Inferior parietal cortex (tissue), 1 donor: ENCODE results near the gene COL5A3.
"Not testable (repeated sequence)": the region's sequence is repeated elsewhere in the genome, so short reads cannot be mapped to it uniquely, and the experiment has no call there.

Source experiments
- DNase-seq: peaks from one replicate; pipeline ENCODE4 v3.0.0-alpha.2; 2016; ENCODE audit errors: extremely low spot score

COL5A3 gene

DNA sequence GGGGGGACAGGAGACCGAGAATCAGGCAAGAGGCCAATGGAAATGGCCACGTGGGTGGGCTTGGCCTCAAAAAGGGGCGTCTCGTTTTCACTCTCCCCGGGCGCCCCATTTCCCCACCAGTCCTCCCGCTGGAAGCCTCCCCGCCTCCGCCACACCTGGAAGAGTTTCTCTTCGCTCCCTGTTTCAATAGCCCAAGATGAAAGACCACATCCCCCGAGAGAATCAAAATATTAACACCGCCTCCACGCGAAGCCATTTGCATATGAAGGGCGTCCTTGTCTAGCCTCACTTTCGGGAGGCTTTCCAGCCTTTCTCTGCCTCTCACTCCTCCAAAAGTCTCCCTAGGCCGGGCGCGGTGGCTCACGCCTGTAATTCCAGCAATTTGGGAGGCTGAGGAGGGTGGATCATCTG, 73.3 kb downstream of the COL5A3 start:
- no peak for DNase-seq

DNA sequence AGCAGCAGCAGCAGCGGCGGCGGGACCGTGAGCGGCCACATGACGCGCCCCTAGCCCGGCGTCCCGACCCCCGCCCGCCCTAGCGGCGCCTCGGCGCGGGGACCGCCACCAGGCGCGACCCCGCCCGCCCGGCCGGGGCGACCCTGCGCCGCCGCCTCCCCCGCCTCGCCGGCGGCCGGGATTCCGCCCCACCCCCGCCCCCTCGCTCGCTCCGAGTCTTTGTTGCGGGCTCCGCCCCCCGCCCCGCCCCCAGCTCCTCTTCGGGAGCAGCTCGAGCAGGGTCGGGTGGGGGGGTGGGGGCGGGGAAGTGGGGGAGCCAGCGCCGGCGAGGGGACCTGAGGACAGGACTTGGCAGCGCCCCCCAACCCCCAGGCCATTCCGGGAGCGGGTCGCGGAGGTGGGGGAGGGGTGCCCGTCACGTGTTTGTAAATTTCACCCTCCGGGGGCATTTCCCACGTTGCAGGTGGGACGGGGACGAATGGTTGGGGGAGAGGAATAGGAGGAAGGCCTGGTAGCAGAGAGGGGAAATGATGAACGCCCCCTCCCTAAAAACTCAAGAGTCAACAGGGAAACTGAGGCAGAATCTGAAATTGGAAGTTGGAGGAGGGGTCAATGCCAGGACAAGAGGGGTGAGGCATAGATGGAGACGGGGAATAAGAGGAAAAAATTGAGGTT, 73.8 kb downstream of the COL5A3 start, which contains the start of gene OLFM2:
OLFM2 (minus strand) TSS at position 190 of the 675 bp plus-strand sequence; CDS start at position 41, 149 bp downstream.
- no peak for DNase-seq

DNA sequence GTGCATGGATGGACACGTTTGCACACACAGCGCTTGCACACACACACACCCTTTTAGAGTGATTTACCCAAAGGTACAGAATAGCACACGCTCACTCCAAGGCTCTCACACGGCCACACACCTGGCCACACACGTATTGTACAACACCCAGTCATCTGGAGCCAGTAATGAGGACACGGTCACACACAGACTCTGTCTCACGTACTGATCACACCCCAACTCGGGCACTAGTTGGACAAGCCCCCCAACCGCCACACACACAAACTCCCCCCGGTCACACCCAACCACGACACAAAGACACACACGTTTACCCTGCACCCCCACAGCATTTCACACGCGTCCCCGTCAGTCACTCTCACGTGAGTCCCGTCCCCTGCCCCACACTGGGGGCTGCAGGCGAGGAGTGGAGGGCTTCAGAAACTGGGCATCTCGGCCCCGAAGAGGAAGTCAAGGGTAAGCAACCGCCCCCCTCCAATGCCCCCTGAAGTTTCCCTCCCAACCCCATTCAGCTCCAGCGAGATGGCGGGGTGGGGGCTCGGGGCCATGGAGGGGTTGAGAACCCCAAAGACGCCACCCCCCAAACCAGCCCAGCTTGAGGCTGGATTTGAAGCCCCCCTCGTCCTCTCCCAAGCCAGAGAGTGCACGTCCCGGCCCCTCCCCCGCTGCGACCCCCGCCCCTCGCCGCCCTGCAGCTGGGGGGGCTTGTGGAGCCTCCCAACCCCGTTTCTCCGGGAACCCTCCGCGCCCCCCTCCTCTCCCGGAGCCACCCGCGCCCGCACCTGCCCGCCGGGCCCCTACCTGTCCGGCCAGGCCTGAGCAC, 74.6 kb downstream of the COL5A3 start:
- no peak for DNase-seq

DNA sequence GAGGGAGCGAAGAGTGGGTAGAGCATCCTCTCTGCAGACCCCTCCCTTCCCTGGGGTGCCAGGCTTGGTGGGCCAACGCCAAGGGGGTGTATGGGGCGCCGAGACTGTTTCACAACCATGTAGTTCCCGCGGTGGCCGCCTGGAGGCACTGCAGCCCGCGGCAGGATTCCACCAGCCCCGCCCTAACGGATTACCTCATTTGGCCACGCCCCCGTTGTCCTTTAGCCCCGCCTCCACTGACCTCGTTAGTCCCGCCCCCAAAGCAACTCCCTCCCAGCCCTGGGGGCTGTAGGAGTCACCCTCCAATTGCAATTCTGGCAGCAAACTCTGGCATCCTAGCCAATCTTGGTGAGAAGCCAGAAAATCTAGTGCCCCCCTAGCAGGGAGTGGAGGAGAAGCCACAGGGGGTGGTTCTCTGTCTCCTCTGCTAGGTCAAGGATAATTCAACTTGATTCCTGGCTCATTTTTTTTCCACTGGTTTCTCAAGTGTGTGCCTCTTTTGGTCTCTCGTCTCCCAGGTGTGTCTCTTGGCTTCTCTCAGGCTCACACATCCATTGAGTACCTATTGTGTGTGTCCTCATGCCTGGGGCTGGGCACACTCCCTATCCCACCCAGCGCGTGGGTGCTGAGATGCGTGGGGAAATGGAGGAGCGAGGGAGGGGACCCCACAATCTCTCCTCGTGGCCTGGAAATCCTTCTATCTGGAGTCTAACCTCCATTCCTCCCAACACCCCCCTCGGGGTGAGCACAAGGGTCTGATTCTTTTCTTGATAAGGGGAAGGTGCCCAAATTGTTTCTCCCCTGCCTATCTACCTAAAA, 76.0 kb downstream of the COL5A3 start:
- peak; percentile 40 for DNase-seq

DNA sequence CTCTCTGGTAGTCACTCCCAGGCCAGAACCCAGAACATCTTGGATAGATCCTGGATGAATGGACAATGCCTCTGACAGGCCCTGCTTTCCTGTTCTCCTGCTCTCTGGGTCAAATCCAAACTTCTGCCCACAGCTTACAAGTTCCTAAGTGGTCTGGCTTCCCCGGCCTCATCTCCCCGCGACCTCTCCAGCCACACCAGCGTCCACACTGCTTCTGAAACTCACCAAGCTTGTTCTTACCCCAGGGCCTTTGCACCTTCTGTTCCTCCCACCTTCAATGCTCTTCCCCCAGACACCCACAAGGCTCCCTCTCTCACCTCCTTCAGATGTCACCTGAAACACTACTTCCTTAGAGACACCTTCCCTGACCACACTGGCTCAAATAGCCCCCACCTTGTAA, 77.5 kb downstream of the COL5A3 start:
- DNase-seq = no peak

DNA sequence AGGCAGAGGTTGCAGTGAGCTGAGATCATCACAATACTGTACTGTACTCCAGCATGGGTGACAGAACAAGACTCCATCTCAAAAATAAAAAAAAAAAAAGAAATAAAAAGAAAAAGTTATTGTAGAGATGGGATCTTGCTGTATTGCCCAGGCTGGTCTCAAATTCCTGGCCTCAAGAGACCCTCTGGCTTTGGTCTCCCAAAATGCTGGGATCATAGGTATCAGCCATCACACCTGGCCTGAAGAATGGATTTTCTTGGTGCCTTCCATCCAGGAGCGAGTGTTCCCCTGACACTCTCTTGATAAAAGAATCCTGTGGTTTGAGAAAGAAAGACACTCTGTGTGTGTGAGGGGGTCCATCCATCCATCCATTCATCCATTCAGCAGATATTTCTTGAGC, 78.7 kb downstream of the COL5A3 start:
- no peak for DNase-seq

DNA sequence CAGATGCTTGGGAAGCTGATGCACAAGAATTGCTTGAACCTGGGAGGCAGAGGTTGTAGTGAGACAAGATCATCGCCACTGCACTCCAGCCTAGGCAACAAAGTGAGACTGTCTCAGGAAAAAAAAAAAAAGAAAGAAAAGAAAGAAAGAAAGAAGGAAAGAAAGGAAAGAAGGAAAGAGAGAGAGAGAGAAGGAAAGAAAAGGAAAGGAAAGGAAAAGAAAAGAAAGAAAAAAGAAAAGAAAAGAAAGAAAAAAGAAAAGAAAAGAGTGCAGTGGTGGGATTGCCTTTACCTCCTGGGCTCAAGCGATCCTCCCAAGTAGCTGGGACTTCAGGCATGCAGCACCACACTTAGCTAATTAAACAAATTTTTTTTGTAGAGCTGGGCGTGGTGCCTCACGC, 86.9 kb downstream of the COL5A3 start:
- DNase-seq = no peak

DNA sequence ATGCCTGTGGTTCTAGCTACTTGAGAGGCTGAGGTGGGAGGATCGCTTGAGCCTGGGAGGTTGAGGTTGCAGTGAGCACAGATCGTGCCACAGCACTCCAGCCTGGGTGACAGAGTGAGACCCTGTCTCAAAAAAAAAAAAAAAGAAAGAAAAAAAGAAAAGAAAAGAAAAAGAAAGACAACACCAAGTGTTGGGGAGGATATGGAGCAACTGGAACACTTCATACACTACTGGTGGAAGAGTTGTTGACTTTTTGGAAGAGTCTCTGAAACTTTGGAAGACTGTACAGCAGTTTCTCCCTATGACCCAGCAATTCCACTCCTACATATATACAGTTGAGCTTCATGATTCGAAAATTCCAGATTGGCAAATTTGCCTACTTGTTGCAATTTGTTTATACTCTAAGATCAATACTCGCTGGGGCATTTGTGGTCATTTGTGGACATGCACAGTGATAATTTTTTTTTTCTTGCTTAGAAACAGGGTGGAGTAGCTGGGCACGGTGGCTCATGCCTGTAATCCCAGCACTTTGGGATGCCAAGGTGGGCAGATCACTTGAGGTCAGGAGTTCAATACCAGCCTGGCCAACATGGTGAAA, 87.4 kb downstream of the COL5A3 start:
- DNase-seq = not testable (repeated sequence)

DNA sequence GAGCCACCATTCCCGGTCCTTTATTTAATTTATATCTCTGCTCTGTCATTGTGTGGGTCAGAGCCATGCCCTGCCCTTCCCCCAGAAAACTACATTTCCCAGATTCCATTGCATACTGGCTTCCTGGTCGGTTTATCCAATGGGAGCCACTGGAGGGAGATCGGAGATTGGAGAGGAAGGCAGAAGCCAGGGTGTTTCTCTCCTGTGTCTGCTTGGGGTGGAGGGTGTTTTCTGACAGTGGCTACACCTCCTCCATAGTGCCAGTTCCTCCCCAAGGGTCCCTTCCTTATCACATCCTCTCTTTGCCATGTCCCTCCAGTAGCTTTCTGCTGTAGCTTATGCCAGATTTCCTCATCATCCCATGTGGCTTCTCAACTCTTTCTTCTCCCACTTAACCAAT, 93.0 kb downstream of the COL5A3 start:
- peak; percentile 57 for DNase-seq

DNA sequence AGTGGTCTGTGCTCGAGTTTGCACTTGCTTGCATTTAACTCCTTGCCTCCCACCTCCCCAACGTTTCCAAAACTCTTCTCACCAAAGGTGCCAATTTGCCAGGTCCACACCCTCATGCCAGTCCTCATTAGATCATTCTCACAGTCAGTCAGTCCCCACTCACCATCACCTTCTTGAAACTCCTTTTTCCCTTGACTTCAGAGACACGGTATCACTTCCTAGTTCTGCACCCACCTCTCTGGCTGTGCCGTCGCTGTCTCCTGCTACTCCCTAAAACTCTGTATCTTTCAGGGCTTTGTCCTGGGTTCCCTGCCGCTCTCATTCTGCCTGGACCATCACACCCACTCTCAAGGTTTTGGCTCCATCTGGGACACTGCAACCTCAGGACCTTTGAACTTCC, 93.6 kb downstream of the COL5A3 start:
- no peak for DNase-seq

DNA sequence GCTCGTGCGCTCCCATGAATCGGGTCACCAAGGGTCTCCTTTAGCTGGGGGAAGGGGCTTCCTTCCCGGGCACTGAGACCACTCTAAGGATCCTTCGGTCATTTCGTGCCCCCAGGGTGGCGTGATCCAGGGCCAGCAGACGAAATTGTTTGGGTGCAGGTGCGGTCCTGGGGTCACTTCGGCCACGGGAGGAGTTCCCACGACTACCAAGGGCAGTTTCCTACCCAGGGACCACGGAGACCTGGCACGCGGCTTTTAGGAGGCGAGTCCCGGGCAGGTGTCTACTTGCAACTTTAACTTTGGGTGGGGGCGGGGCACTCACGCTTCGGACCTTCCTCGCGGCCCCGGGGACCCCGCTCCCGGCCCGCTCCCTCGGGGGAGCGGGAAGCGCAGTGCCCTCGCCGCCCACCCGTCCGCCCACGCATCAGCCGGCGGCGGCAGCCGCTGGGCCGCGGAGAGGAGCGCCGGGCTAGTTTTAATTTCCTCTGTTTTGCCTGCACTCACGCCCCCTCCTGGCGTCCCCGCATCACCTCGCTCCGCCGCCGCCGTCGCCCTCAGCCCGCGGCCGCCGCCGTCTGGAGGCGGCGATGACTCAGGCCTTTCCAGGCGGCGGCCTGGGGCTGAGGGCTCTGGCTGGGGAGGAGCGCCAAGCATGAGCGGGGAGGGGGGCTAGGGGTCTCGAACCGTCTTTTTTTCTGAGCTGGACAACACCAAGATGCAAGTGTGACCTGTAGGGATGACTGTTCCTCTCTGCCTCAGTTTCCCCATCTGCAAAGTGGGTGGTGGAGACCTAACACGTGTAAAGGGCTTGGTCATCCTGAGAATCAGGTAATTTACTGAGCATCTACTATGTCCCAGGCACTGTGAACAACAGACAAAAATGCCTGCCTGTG, 95.7 kb downstream of the COL5A3 start:
- DNase-seq = peak; percentile 45

DNA sequence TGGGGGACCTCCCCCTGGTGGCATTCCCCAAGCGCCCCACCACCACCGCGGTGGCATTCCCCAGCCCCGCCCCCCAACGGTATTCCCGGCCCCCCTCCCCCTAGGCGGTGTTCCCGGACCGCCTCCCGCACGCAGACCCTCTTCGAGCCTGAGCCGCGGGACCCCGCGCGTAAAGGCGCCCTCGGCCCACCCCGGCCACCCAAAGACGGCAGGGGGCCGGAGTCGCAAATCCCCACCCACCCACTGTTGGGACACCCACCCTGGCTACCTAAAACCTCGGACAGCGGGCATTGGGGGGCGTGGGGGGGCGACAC, 96.3 kb downstream of the COL5A3 start:
- DNase-seq = no peak

DNA sequence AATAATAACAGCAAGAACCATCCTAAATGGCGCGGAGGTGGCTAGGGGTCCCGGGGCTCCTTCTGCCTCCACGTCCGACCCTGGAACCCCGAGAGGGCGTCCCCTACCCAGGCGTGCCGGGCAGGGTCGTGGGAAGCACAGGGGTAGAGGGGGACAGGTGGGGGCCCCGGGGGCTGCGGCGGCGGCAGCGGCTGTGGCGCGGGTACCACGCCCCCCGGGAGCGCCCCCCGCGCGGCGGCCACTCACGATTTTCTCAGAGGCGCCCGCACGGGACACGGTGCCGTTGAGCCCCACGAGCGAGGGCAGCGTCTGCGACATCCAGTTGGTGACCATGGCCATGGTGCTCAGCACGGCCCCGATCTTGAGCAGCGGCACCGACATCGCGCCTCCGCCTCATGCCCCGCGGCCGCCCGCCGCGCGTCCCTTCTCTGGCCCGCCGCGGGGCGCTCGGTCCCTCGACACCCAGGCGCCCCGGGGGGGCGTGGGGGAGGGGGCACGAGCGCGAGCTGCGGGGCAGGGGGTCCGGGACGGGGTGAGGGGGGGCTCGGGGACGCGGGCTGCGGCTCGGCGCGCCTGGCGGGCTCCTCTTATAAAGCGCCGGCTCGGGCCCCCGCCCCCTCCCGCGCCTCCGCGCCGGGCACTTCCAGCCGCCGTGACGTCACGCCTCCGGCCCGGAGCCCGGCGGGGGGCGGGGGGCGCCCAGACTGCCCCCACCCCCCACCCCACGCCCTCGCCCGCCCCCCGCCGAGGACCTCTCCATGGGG, 96.9 kb downstream of the COL5A3 start:
- DNase-seq = no peak

DNA sequence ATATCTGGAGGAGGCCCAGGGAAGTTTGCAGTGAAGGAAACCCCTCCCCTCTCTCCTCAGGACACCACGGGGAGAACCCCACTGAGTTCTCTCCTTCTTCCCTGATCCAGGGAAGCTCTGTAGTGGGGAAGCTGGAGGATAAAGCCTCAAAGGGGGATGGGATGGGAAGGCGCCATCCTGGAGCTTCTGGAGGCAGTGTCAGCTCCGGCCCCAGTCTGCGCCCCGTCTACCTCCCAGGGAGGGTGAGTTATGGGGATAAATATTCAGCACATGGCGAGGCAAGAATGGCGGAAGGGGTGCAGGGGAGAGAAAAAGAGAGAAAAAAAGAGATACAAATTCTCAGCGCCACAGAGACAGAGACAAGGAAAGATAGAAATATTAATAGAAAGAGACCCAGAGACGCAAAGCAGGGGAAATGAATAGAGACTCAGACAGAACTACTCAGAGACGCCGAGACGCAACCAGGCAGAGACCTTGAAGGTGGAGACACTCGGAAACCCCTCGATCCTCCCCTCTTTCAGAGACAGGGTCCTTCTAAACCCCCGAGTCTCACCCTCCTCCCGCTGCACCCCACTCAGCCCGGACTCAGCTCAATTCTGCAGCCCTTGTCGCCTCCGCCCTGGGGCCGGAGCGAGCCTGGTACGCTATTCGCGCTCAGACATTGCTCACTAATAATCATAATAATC, 97.6 kb downstream of the COL5A3 start:
- DNase-seq = no peak

DNA sequence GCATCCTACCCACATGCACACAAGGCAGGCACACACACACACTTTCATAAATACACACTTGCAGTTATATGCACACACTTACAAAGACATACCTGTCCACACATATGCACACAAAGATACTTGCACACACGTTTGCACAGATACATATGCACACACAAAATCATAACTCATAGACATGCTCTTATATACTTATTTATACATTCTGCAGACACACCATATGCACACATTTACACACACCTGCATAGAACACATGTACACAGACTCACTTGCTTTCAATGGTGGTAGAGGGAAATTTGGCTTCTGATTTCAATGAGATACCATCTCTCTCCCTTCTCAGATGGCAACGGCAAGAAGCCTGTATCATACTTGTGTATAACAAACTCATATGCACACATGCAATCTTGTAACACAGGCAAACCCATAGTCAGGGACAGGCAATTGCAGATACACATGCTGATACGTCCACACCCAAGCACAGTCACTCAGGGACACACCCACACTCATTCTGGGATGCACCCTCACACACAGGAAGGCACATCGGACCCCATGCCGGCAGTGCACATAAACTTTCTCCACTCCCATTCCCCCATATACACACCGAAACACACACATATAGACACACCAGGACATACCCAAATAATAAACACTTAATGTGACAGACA, 98.6 kb downstream of the COL5A3 start:
- DNase-seq = no peak

DNA sequence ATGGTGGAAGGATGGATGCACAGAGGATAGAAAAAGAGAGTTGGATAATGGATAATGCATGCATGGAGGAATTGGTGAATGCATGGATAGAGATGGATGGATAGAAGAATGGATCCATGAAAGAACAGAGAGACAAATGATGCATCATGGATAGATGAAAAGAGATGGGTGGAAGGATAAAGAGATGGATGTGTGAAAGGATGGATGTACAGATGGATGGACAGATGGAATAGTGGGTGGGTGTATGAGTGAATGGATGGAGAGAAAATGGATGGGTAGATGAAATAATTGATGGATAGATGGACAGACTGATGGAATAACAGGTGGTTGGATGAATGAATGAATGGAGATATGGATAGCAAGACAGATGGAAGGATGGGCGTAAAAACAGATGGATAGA, 99.7 kb downstream of the COL5A3 start:
- DNase-seq = no peak
